Measurements from ENCODE around the gene ROBO3.

Gene ROBO3

DNA sequence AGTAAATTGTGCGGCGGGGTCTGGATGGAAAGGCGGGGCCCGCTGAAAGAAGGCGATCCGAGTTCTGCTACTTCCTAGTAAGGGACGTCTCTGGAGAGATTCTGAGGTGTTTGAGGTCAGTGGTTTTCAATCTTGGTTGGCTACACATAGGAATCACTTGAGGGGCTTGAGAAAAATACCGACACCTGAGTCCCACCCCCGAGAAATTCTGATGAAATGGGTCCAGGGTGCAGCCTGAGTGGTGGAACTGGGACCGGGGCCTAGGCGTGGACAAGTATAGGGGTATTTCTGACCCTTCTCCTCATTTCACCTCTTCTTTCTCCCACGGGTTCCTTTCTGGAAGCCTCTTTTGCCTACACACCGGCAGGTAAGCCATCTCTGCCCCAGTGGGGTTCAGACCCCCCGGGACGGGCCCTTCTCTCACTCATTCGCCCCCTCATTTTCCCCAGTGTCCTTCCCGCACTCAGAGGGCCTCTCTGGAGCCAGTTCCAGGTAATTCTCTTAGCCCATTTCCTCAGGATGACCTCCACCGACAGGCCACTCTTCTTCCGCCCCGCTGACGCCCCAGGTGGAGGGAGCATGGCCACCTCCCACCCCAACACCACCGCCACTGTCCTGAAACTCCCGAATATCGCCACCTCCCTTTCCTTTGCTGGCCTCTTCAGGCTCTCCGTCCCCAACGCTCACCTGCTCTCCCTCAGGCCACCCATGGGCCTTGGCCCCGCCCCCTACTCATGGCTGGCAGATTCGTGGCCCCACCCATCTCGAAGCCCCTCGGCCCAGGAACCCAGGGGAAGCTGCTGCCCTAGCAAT is 11.8 kb downstream of the ROBO3 start:
- DNase-seq = no peak

GRCh38 chr11:124877631-124877909 is 12.3 kb downstream of the ROBO3 start:
- DNase-seq = no peak

DNA sequence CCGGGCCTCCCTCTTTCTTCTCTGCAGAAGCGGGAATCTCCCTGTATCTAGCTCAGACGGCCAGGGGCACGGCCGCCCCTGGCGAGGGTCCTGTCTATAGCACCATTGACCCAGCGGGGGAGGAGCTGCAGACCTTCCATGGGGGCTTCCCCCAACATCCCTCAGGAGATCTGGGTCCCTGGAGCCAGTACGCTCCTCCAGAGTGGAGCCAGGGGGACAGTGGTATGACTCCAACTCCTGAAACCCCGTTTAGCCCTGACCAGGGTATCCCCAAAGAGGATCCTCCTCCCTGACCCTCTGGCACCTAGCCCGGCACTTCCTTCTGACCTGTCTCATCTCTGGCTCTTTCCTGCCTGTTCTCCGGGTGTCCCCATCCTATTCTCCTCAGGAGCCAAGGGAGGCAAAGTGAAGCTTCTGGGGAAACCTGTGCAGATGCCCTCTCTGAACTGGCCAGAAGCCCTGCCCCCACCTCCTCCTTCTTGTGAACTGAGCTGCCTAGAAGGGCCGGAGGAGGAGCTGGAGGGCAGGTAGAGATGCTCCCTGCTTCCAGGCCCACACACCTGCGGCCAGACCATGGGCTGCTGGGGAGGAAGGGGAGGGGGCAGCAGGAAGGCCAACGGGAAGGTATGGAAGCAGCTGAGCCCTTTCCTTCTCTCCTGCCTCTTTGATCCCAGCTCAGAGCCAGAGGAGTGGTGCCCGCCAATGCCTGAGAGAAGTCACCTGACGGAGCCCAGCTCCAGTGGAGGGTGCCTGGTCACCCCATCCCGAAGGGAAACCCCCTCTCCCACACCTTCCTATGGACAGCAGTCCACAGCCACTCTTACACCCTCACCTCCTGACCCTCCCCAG is 12.9 kb downstream of the ROBO3 start:
- no peak for DNase-seq

DNA sequence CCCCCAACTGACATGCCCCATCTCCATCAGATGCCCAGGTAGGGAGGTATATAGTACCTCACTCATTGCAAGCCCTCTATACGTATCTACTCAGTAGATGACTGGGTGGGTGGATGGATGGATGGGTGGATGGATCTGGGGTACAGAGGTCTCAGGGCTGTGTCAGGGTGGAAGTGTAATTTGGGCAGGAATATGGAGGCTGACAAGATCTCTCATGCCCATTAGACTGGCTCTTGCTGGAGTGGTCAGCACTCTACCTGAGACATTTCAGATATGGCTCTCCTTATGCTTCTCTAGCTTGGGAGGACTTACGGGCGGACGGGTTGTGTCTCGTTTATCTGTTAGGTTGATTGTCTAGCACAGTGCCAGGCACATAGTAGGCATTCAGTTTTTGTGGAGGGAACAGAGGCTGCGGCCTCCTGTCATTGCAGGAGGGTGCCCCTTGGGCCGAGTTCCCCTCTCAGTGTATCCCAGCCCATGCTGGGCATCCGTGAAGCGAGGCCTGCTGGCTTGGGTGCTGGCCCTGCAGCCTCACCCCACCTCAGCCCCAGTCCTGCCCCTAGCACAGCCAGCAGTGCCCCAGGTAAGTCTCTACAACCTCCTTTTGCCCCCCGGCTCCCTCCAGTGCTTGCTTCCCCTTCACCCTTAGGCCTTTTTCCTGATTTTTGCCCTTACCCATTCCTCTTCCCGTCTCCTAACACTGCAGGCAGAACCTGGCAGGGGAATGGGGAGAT is 13.7 kb downstream of the ROBO3 start:
- no peak for DNase-seq

DNA sequence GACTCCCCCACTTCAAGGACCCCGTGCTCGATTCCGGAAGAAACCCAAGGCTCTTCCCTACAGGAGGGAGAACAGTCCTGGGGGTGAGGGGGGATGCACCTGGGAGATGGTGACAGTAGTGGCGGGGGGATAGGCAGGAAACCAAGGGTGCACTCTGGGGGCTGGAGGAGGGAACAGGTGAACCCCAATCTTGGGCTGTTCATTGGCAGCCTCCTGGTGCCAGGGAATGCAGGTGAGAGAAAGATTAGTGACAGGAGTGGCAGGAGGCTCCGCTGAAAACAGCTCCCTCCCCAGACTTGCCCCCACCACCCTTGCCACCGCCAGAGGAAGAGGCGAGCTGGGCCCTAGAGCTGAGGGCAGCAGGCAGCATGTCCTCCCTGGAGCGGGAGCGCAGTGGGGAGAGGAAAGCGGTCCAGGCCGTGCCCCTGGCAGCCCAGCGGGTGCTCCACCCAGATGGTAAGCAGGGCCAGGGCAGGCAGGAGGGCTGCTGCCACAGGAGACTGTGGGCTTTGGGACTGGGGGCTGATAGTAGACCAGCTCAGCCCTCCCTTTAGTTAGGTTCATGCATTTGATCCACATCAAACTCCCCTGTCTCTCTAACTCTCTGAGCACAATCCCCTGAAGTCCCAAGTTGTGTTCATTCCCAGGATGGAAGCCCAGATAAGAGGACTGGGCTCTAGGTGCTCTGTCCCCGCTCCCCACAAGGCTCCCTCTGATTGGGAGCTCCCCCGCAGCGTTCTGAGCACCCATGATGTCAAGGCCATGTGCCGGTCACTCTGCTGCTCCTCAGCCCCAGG is 14.5 kb downstream of the ROBO3 start:
- DNase-seq = no peak

- no peak for DNase-seq
These were observed 15.0 kb downstream of the ROBO3 start for GRCh38 chr11:124880290-124880611.

- DNase-seq = no peak
These were observed 15.7 kb downstream of the ROBO3 start for GRCh38 chr11:124880958-124881357.

- DNase-seq = no peak
These were observed 17.3 kb downstream of the ROBO3 start for GRCh38 chr11:124882339-124883071.

GRCh38 chr11:124884340-124884739 is 19.1 kb downstream of the ROBO3 start:
- no peak for DNase-seq

DNA sequence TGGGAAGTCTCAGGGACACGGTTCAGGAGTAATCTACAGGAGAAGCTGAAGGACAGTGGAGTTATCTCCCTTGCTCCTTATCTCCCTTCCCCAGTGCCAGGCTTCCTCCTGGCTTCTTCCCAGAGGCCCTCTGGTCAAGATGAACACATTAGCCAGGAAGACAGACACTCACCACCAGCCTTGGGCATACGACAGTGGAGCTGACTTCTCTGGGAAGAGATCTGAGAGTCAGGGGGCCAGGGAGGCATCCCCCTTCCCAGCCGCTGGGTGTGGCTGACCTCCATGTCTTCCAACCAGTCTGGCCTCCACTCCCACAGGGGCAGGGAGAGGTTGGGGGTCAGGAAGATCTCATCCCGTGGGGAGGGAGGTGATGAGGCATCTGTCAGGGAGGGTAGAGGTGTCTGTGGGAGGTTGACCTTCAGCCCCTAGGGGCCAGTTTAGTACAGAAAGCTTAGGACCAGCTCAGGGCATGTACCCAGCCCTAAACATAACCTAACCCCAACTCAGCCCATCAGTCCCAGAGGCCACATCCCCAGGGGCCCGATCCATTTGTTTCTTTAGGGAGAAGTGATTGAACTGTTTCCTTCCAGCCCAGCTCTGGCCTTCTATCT is 19.7 kb downstream of the ROBO3 start:
- DNase-seq = no peak

DNA sequence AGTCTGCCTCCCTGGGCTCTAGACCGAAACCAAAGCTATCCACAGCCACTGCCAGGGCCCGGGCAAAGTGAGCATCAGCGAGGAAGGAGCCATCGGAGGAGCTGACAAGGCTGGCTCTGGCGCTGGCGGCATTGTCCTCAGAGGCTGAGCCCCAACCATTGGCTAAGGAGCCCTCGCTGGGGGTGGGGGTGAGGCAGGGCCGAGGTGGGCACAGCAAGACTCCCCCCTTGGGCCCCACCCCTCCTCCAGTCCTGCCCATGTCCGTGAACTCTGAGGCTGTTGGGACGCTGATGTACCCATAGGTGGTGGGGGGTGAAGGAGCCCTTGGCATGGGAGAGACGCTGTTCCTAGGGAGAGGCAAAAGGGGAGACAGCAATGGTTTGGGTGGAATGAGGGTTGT is 21.2 kb downstream of the ROBO3 start:
- no peak for DNase-seq

DNA sequence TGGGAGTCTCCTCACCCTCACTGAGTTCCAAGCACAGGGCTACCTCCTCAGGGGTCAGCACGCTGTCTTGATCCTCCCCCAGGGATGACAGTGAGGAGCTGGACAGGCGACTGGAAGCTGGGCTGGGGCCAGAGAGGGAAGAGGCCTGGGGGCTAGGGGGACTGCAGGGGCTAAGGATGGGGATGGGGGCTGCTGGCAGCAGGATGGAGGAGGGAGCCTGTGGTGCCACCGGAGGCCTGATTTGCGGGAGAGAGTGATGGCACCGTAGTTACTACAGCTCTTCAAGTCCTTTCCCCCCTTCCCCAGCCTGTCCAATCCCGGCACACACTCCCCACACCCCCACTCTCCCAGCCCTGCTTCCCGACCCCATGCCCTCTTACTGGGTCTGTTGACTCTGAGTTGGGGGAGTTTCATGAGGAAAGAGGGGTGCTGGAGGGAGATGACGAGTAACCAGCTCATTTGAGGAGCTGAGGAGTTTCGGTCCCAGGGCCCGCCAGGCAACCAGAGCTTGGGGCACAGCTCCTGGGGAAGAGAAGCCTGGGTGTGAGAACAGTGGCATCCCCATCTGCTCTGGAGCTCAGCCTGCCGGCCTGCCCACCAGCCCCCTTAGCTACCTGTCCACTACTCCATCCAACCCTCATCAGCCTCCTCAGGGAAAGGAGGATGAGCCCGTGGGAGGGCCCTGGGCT is 21.9 kb downstream of the ROBO3 start:
- no peak for DNase-seq

DNA sequence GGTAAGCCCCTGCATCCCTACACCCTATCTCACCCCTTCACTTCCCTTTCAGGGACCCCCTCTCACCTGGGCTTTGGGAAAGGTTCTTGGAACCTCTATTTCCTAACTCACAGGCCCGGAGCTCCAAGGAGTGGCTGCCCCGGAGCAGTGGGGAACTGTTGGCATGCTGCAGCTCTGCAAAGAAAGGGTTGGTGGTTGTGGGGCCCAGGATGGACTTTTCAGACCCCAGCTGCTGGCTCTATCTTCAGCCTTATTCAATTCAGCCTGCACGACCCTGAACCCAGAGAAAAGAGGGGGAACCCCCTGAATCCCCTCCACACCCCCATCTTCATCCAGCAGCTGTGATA is 22.4 kb downstream of the ROBO3 start:
- DNase-seq = no peak

- DNase-seq = no peak
These were observed 24.2 kb downstream of the ROBO3 start for GRCh38 chr11:124889191-124890091.

GRCh38 chr11:124890151-124890550 is 24.9 kb downstream of the ROBO3 start:
- DNase-seq = no peak

GRCh38 chr11:124890683-124891372 is 25.6 kb downstream of the ROBO3 start:
- no peak for DNase-seq

- DNase-seq = no peak
These were observed 26.2 kb downstream of the ROBO3 start for GRCh38 chr11:124891373-124891861.

GRCh38 chr11:124892146-124892545 is 26.9 kb downstream of the ROBO3 start:
- DNase-seq = no peak

DNA sequence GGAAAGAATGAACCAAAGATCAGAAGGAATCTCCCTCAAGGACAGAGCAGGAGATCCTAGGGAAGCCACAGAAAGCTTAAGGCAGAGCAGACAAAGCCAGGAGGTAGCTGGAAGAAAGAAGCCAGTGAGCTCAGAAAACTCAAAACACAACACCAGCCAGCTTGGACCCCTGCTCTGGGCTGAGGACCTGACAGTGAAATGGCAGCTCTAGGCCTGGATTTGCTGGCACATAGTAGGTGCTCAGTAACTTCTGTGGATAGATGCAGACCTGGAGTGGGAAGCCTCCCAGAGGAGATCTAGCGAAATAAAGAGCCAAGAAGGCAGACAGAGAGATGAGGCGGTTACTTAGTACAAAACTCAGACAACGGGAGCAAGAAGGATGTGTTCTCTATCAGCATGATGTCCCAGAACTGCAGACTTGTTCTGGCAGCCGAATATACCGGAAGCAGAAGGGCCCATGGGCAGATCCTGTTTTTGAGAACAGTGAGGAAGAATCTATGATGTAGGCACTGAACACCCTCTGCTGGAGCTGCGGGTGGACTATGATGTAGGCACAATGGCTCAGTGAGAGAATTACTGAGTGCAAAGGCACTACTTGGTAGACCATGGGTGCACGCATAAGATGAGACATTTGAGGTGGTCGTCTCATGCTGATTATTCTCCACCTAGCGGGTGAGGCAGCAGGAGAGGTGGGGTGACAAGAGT is 27.7 kb downstream of the ROBO3 start:
- no peak for DNase-seq
